Neutrophil (primary cell): ENCODE results near the gene ZCWPW1.
"Not testable (repeated sequence)": the region's sequence is repeated elsewhere in the genome, so short reads cannot be mapped to it uniquely, and the experiment has no call there.

Source experiments
- H3K27ac ChIP-seq: fragments of 200-600 bp; sonication (generic); 2 replicates; pipeline ENCODE4 v1.5.1; 2016; ENCODE audit warnings: mild to moderate bottlenecking, moderate library complexity
- H3K27me3 ChIP-seq: fragments of 200-600 bp; sonication (generic); 2 replicates; pipeline ENCODE4 v1.6.0; 2016; ENCODE audit warnings: mild to moderate bottlenecking
- H3K36me3 ChIP-seq: fragments of 200-600 bp; sonication (generic); 2 replicates; pipeline ENCODE4 v1.5.1; 2017
- H3K4me1 ChIP-seq, 2 experiments: fragments of 200-600 bp in 1 of 2; sonication (generic) in 1 of 2; 1 replicate in 1 of 2; 2 replicates in 1 of 2; pipeline versions ENCODE4 v1.5.1 to v1.6.1; 2013 to 2016; ENCODE audit warnings: low read depth in 1 of 2, low read length in 1 of 2, mild to moderate bottlenecking in 1 of 2, moderate library complexity in 1 of 2; ENCODE audit not compliant: control insufficient read depth in 1 of 2, insufficient read depth in 1 of 2
- H3K4me3 ChIP-seq, 2 experiments: fragments of 200-600 bp in 1 of 2; sonication (generic) in 1 of 2; 1 replicate in 1 of 2; 2 replicates in 1 of 2; pipeline ENCODE4 v1.5.1; 2013 to 2016; ENCODE audit warnings: low read depth in 1 of 2, low read length in 1 of 2, mild to moderate bottlenecking in 1 of 2, moderate library complexity in 1 of 2
- H3K9me3 ChIP-seq: fragments of 200-600 bp; sonication (generic); 2 replicates; pipeline ENCODE4 v1.5.1; 2016
- CTCF ChIP-seq: fragments of 200-600 bp; sonication (generic); IDR thresholded peaks from 2 replicates; pipeline ENCODE4 v1.5.1; 2016; ENCODE audit warnings: antibody characterized with exemption

The ZCWPW1 gene

GRCh38 chr7:100441641-100442535, 13.4 kb upstream of the ZCWPW1 start:
- Histone ChIP-seq H3K4me1 (peaks cover 4 to 14% of the 10 kb centered on the region in 2 experiments), H3K27ac (no peak overlapping the region), H3K4me3 (no peak overlapping the region), H3K27me3 (no peaks in the 10 kb centered on the region), H3K9me3 (no peaks in the 10 kb centered on the region), H3K36me3 (no peaks in the 10 kb centered on the region)
- TF ChIP-seq CTCF, result no peak

- not testable (repeated sequence) for H3K27ac ChIP-seq, H3K4me3 ChIP-seq, H3K36me3 ChIP-seq, H3K9me3 ChIP-seq, H3K27me3 ChIP-seq
- H3K4me1 ChIP-seq, result peaks cover 22 to 23% of the 10 kb centered on the region in 2 experiments
These were observed 10.7 kb upstream of the ZCWPW1 start for GRCh38 chr7:100439244-100439643.

GRCh38 chr7:100438731-100439130, 10.2 kb upstream of the ZCWPW1 start:
- Histone ChIP-seq H3K4me1 (peaks cover 18 to 25% of the 10 kb centered on the region in 2 experiments), H3K36me3 (peaks cover 13% of the 10 kb centered on the region)
- H3K27ac ChIP-seq, H3K4me3 ChIP-seq, H3K9me3 ChIP-seq, H3K27me3 ChIP-seq: not testable (repeated sequence)

- H3K27me3 ChIP-seq, result no peaks in the 10 kb centered on the region
- no peaks in the 10 kb centered on the region for H3K9me3 ChIP-seq
- peaks cover 18 to 25% of the 10 kb centered on the region in 2 experiments for H3K4me1 ChIP-seq
- H3K27ac ChIP-seq, result no peak overlapping the region
- peaks cover 19% of the 10 kb centered on the region for H3K36me3 ChIP-seq
- no peak for TF ChIP-seq CTCF
- no peak overlapping the region for H3K4me3 ChIP-seq
These were observed 9.7 kb upstream of the ZCWPW1 start for GRCh38 chr7:100438172-100438571.

GRCh38 chr7:100437150-100438100, 8.9 kb upstream of the ZCWPW1 start:
- Histone ChIP-seq H3K36me3 (peaks cover 26% of the 10 kb centered on the region), H3K9me3 (no peaks in the 10 kb centered on the region), H3K4me1 (peaks cover 18 to 25% of the 10 kb centered on the region in 2 experiments), H3K27ac (peak overlapping the region; percentile 98), H3K4me3 (peak overlapping the region; percentile 81 to 88), H3K27me3 (no peaks in the 10 kb centered on the region)
- TF ChIP-seq CTCF, result no peak

- peaks cover 26% of the 10 kb centered on the region for H3K36me3 ChIP-seq
- no peaks in the 10 kb centered on the region for H3K9me3 ChIP-seq
- peak overlapping the region; percentile 81 to 88 for H3K4me3 ChIP-seq
- H3K27ac ChIP-seq, result peak overlapping the region; percentile 98
- peaks cover 32 to 34% of the 10 kb centered on the region in 2 experiments for H3K4me1 ChIP-seq
- no peak for TF ChIP-seq CTCF
- H3K27me3 ChIP-seq, result no peaks in the 10 kb centered on the region
These were observed 7.2 kb upstream of the ZCWPW1 start for GRCh38 chr7:100435401-100436304.
